Stomach (tissue), 4 donors: ENCODE data around the gene SORCS1.

Source experiments
- CTCF ChIP-seq, 7 experiments: fragments of 450-650 bp in 4 of 7; fragments of 200-600 bp in 3 of 7; sonication (generic) in 3 of 7; IDR thresholded peaks; one replicate each; pipeline ENCODE4 v1.5.1; 2016 to 2019; ENCODE audit warnings: antibody characterized with exemption in 7 of 7, control low read depth in 2 of 7, mild to moderate bottlenecking in 1 of 7
- EP300 ChIP-seq: sonication (generic); formaldehyde crosslinking; IDR thresholded peaks from one replicate; pipeline ENCODE4 v1.6.1; 2017; ENCODE audit warnings: antibody characterized with exemption
- POLR2A ChIP-seq, 4 donors: fragments of 450-650 bp; IDR thresholded peaks; one replicate each; pipeline ENCODE4 v1.6.1; 2016; ENCODE audit warnings: antibody characterized with exemption in 4 of 4, control low read depth in 2 of 4, mild to moderate bottlenecking in 1 of 4, moderate library complexity in 1 of 4

GRCh38 chr10:106825576-106826364, 338.7 kb downstream of the SORCS1 start:
- TF ChIP-seq EP300 (no peak), POLR2A (IDR thresholded peaks at IDR 0.05) (no peak), CTCF (IDR thresholded peaks at IDR 0.05) (no peak)
